SU-DHL-6 (cell line): ENCODE measurements around the gene PLCXD3.

ENCODE experiments used
- H2AFZ ChIP-seq: fragments of 200-600 bp; sonication (generic); 2 replicates; pipeline ENCODE4 v1.6.1; 2014; ENCODE audit warnings: low read depth, mild to moderate bottlenecking, moderate library complexity, mixed read lengths, antibody characterized with exemption, low read length; ENCODE audit not compliant: severe bottlenecking
- H3F3A ChIP-seq: fragments of 200-600 bp; shearing (Covaris generic); 2 replicates; pipeline ENCODE4 v1.6.0; 2016; ENCODE audit warnings: antibody characterized with exemption, mild to moderate bottlenecking; ENCODE audit not compliant: insufficient read depth
- H3K27ac ChIP-seq: fragments of 200-600 bp; sonication (generic); 2 replicates; pipeline ENCODE4 v1.5.1; 2016; ENCODE audit warnings: low read depth, mild to moderate bottlenecking, low read length, moderate library complexity, mixed read lengths
- H3K27me3 ChIP-seq: fragments of 200-600 bp; sonication (generic), shearing (Covaris generic); 2 replicates; pipeline ENCODE4 v1.6.0; 2014; ENCODE audit warnings: mild to moderate bottlenecking, low read length
- H3K36me3 ChIP-seq: fragments of 200-600 bp; sonication (generic); 2 replicates; pipeline ENCODE4 v1.6.1; 2014; ENCODE audit warnings: mild to moderate bottlenecking, low read length, mixed read lengths
- H3K4me2 ChIP-seq: fragments of 300-600, 200-600 bp; shearing (Covaris generic), sonication (generic); 2 replicates; pipeline ENCODE4 v1.6.0; 2014; ENCODE audit warnings: low read length, low read depth, mild to moderate bottlenecking; ENCODE audit not compliant: poor library complexity, severe bottlenecking
- H3K4me3 ChIP-seq: fragments of 200-600 bp; sonication (generic); 2 replicates; pipeline ENCODE4 v1.5.1; 2014; ENCODE audit warnings: antibody characterized with exemption, low read length, mild to moderate bottlenecking, mixed read lengths; ENCODE audit not compliant: insufficient read depth, poor library complexity, severe bottlenecking
- H3K79me2 ChIP-seq: fragments of 200-600 bp; sonication (generic); 2 replicates; pipeline ENCODE4 v1.6.1; 2014; ENCODE audit warnings: mild to moderate bottlenecking, low read length, moderate library complexity; ENCODE audit not compliant: insufficient read depth
- H3K9ac ChIP-seq: fragments of 200-600 bp; sonication (generic); 2 replicates; pipeline ENCODE4 v1.7.0; 2014; ENCODE audit warnings: mild to moderate bottlenecking, low read length
- H3K9me2 ChIP-seq: fragments of 200-600 bp; sonication (generic); replicated peaks from 2 replicates; pipeline ENCODE4 v1.6.1; 2014; ENCODE audit warnings: low read length; ENCODE audit not compliant: insufficient read depth
- H3K9me3 ChIP-seq: fragments of 200-600 bp; sonication (generic); 2 replicates; pipeline ENCODE4 v1.6.1; 2014; ENCODE audit warnings: low read length, mixed read lengths; ENCODE audit not compliant: insufficient read depth
- H4K20me1 ChIP-seq: fragments of 200-600 bp; sonication (generic); 2 replicates; pipeline ENCODE4 v1.6.1; 2014; ENCODE audit warnings: low read depth, mild to moderate bottlenecking, antibody characterized with exemption, low read length, moderate library complexity, mixed read lengths
- CTCF ChIP-seq: fragments of 200-600 bp; sonication (generic); IDR thresholded peaks from one replicate; pipeline ENCODE4 v1.5.1; 2017; ENCODE audit warnings: antibody characterized with exemption, mild to moderate bottlenecking, low read length, moderate library complexity; ENCODE audit not compliant: insufficient read depth, poor library complexity, severe bottlenecking
- EZH2phosphoT487 ChIP-seq: fragments of 200-600 bp; sonication (generic), shearing (Covaris generic); conservative IDR thresholded peaks from 2 replicates; pipeline ENCODE4 v1.6.1; 2018; ENCODE audit warnings: mild to moderate bottlenecking, antibody characterized with exemption, low read length, moderate library complexity, mixed read lengths

The PLCXD3 gene

GRCh38 chr5:41511241-41511640 lies 840 bp upstream of the PLCXD3 start:
- Histone ChIP-seq H3K4me2 (no peak overlapping the region), H3K9me2 (no peaks in the 10 kb centered on the region), H3K79me2 (no peaks in the 10 kb centered on the region), H3K9me3 (no peaks in the 10 kb centered on the region), H4K20me1 (no peaks in the 10 kb centered on the region), H3K27me3 (no peaks in the 10 kb centered on the region), H2AFZ (no peak overlapping the region), H3F3A (no peaks in the 10 kb centered on the region), H3K27ac (no peak overlapping the region), H3K4me3 (no peak overlapping the region), H3K36me3 (no peaks in the 10 kb centered on the region), H3K9ac (no peak overlapping the region)
- TF ChIP-seq EZH2phosphoT487 (no peak), CTCF (no peak)

DNA sequence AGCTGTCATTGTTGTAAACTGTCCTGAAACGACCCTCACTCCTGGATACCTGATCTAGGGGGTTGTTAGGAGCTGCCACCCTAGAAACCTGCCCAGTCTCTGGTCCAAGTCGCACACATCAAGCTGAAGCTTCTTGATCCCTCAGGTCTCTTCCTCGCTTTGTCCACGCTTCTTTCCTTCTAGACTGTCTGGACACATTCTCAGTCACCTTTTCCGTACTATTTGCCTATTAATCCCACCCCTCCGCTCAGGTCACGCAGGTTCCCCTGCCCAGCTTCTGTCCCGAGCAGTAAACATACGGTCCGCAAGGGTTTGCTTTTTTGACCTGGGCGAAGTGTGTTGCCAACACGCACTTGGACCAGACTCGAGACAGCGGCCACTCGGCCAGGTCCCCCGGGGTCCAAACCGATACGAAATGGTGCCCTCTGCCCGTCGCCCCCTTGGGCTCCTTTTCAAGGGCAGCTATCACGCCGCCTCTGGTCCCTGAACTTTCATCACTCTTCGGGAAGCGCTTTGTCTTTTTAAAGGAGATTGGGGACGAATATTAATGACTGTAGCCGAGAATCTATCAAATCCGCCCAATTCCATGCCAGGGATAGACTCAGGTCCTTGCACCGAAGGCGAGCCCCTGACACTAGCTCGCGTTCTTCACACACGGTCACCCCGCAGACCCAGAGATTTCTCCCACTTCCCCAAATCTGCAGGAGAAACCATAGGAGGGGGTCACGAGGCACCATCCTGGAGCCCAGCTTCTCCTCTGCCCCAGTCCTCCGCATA lies 814 bp downstream of the PLCXD3 start:
- Histone ChIP-seq H3K36me3 (no peaks in the 10 kb centered on the region), H3K27me3 (no peaks in the 10 kb centered on the region), H3K4me3 (no peak overlapping the region), H3K4me2 (no peak overlapping the region), H2AFZ (no peak overlapping the region), H4K20me1 (no peaks in the 10 kb centered on the region), H3K79me2 (no peaks in the 10 kb centered on the region), H3K9me3 (no peaks in the 10 kb centered on the region), H3F3A (no peaks in the 10 kb centered on the region), H3K9ac (no peak overlapping the region), H3K27ac (no peak overlapping the region), H3K9me2 (no peaks in the 10 kb centered on the region)
- no peak for TF ChIP-seq CTCF

DNA sequence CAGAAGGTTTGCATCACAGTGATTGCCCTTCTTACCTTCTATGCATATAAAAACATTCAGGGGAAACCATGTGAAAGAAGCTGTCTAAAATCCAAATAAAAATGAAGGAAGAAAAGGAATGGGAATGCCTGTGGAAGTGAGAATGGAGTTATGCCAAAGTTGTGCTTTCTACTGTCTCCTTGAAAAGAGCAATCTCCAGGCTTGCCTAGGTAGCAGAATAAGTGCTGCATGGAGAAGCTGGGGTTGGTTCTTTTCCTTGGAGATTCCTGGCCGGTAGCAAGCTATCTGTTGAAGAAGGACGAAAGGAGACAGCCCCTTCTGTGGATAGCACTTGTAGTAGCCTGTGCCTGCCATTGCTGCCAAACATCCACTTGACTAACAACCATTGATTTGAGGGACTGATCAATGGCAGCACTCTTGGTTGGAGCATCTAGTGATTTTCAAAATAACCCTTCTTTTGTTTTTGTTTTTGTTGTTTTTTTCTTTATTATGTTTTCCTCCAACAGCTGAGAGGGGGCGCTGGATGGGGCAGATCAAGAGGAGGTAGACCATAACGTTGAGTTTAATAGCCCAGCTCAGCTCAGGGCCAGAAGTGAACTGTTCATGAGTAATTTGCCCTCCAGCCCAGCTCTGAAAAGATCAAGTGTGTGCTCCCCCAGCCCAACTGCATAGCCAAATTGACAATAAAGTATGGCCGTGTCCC lies 1.6 kb downstream of the PLCXD3 start:
- Histone ChIP-seq H3K79me2 (no peaks in the 10 kb centered on the region), H3K4me3 (no peak overlapping the region), H3K9me3 (no peaks in the 10 kb centered on the region), H3K27me3 (no peaks in the 10 kb centered on the region), H3K9me2 (no peaks in the 10 kb centered on the region), H2AFZ (no peak overlapping the region), H3K9ac (no peak overlapping the region), H3K27ac (no peak overlapping the region), H3F3A (no peaks in the 10 kb centered on the region), H3K36me3 (no peaks in the 10 kb centered on the region), H3K4me2 (no peak overlapping the region), H4K20me1 (no peaks in the 10 kb centered on the region)
- no peak for TF ChIP-seq CTCF
- no peak for TF ChIP-seq EZH2phosphoT487
